A673 (cell line): ENCODE results near the gene PRR5. TPM values are rescaled to one million over a fixed set of nuclear protein-coding genes. Genes with fewer than 3 reads are reported as not detected.

ENCODE experiments used
- BruUV-seq: library from RNA; stranded (reverse); fragments of 400-500 nt; replicated peaks from 2 replicates; lab custom pipeline; 2021; lab: Mats Ljungman, UMichigan
- CTCF ChIA-PET: fragments of 300-600 bp; sonication (Branson Sonifier 250); formaldehyde crosslinking; loops from one replicate; lab custom pipeline; 2022; ENCODE audit warnings: antibody characterized with exemption; lab: Charles Lee
- POLR2A ChIA-PET: fragments of 300-600 bp; sonication (Branson Sonifier 250); formaldehyde crosslinking; loops from one replicate; lab custom pipeline; 2022; ENCODE audit warnings: antibody characterized with exemption; ENCODE audit not compliant: low non-redundant PET; lab: Charles Lee
- DNase-seq: peaks from one replicate; pipeline ENCODE4 v3.0.0-alpha.2; 2015; ENCODE audit warnings: low spot score
- H3K27ac ChIP-seq: fragments of 200-600 bp; sonication (generic); 2 replicates; pipeline ENCODE4 v1.5.1; 2016; ENCODE audit warnings: mixed run types, low read depth, mild to moderate bottlenecking, mixed read lengths, antibody characterized with exemption, low read length; ENCODE audit not compliant: poor library complexity, severe bottlenecking
- H3K27me3 ChIP-seq: fragments of 200-600 bp; sonication (generic); replicated peaks from 2 replicates; pipeline ENCODE4 v1.6.1; 2017; ENCODE audit warnings: mixed run types, low read depth, mild to moderate bottlenecking, mixed read lengths, antibody characterized with exemption, low read length; ENCODE audit not compliant: insufficient read depth, poor library complexity
- H3K36me3 ChIP-seq: fragments of 200-600 bp; sonication (generic); 2 replicates; pipeline ENCODE4 v1.6.1; 2016; ENCODE audit warnings: mixed run types, mild to moderate bottlenecking, mixed read lengths, antibody characterized with exemption, low read length; ENCODE audit not compliant: insufficient read depth, poor library complexity, severe bottlenecking
- H3K4me1 ChIP-seq: fragments of 200-600 bp; sonication (generic); 2 replicates; pipeline ENCODE4 v1.6.1; 2017; ENCODE audit warnings: mixed run types, mild to moderate bottlenecking, mixed read lengths, antibody characterized with exemption, low read length; ENCODE audit not compliant: insufficient read depth, poor library complexity, severe bottlenecking
- H3K4me3 ChIP-seq: fragments of 200-600 bp; sonication (generic); 2 replicates; pipeline ENCODE4 v1.5.1; 2016; ENCODE audit warnings: low read depth, mixed run types, mild to moderate bottlenecking, mixed read lengths, low read length; ENCODE audit not compliant: poor library complexity, severe bottlenecking
- H3K9me3 ChIP-seq: fragments of 200-600 bp; sonication (generic); 2 replicates; pipeline ENCODE4 v1.6.1; 2016; ENCODE audit warnings: mixed run types, low read depth, mild to moderate bottlenecking, mixed read lengths, antibody characterized with exemption, low read length; ENCODE audit not compliant: poor library complexity, severe bottlenecking
- EZH2 ChIP-seq: fragments of 200-600 bp; sonication (generic); IDR thresholded peaks from 2 replicates; pipeline ENCODE4 v1.6.1; 2017; ENCODE audit warnings: borderline replicate concordance, low read depth, mild to moderate bottlenecking, mixed read lengths, antibody characterized with exemption, low read length; ENCODE audit not compliant: poor library complexity, severe bottlenecking
- intact Hi-C: fragments of 100-400 bp; cut with micrococcal nuclease; formaldehyde crosslinking; loops from one replicate; pipeline ENCODE4 v1.10.0; 2022; ENCODE audit not compliant: unreplicated experiment
- total RNA-seq: library from RNA; stranded (reverse); gene quantifications from 2 replicates; pipeline ENCODE4 v1.2.3, GENCODE V29; 2021
- TF ChIP-seq, protein P1 (sequence below): fragments of 300-800, 200-600 bp; sonication (generic); conservative IDR thresholded peaks from 2 replicates; pipeline ENCODE4 v1.5.1; 2017; ENCODE audit warnings: low read depth, mild to moderate bottlenecking, antibody characterized with exemption, low read length, moderate library complexity, mixed read lengths

PRR5 gene
- total RNA-seq, 1 experiment from 2014 or later = 17.9 TPM

DNA sequence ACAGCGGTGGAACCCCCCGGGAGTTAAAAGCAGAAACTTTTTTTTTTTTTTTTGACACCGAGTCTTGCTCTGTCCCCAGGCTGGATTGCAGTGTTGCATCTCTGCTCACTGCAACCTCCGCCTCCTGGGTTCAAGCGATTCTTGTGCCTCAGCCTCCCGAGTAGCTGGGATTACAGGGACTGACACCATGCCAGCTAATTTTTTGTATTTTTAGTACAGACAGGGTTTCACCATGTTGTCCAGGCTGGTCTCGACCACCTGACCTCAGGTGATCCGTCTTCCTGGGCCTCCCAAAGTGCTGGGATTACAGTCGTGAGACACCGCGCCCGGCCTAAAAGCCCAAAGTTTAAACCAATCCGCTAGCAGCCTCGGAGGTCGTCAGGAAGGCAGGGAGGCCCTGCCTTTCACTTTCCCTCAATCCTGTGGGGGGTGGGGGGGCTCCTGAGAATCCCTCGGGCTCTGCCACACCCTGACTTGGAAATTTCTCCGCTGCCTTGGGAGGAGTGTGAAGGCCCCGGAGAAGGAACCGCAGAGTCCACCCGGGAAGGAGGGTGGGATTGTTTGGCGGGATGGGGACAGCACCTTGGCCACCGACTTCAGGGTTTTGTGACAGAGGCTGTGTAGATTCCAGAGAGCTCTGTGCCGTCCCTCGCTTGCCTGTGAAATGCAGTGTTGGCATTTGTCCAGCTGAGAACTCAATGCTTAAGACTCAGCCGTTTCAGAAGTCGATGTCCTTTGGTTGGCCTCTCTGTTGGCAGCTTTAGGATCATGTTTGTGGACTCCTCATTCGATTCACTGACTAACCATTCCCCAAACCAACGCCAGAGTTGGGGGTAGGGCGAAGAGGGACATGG lies 51.4 kb downstream of the PRR5 start:
- TF ChIP-seq EZH2 = no peak
- TF ChIP-seq, protein P1, sequence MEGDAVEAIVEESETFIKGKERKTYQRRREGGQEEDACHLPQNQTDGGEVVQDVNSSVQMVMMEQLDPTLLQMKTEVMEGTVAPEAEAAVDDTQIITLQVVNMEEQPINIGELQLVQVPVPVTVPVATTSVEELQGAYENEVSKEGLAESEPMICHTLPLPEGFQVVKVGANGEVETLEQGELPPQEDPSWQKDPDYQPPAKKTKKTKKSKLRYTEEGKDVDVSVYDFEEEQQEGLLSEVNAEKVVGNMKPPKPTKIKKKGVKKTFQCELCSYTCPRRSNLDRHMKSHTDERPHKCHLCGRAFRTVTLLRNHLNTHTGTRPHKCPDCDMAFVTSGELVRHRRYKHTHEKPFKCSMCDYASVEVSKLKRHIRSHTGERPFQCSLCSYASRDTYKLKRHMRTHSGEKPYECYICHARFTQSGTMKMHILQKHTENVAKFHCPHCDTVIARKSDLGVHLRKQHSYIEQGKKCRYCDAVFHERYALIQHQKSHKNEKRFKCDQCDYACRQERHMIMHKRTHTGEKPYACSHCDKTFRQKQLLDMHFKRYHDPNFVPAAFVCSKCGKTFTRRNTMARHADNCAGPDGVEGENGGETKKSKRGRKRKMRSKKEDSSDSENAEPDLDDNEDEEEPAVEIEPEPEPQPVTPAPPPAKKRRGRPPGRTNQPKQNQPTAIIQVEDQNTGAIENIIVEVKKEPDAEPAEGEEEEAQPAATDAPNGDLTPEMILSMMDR = no peak
- CTCF ChIA-PET = no interaction called here
- intact Hi-C loops = no loop called here

DNA sequence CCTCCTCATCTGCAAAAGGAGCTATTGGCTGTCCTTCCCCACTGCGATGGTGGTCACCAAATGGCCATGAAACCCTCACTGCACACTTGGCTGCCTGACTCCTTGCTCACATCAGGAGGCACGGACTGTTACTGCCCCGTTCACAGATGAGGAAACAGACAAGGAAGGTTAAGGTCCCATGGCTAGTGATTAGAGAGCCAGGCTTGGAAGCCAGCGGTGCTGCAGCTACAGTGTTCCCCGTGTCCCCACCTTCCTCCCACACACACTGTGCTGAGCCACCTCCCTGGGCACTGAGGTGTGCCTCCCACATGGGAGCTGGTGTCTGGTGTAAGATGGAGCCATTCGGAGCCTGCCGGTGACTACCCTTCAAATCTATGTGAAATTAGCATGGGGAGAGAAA lies 53.0 kb downstream of the PRR5 start:
- TF ChIP-seq, protein P1 = no peak
- TF ChIP-seq EZH2 = no peak
- no peaks in the 10 kb centered on the region for H3K9me3 ChIP-seq
- no peak overlapping the region for H3K27ac ChIP-seq
- ChIA-PET POLR2A (no interaction called here), CTCF (no interaction called here)
- no TSS peak for BruUV-seq
- no peaks in the 10 kb centered on the region for H3K27me3 ChIP-seq
- intact Hi-C loops = no loop called here
- H3K36me3 ChIP-seq = no peaks in the 10 kb centered on the region
- peaks cover 6% of the 10 kb centered on the region for H3K4me1 ChIP-seq
- no peak overlapping the region for H3K4me3 ChIP-seq
- no peak for DNase-seq

More for the DNA sequence above, 51.4 kb downstream of the PRR5 start:
- Histone ChIP-seq H3K4me3 (no peak overlapping the region), H3K36me3 (no peaks in the 10 kb centered on the region), H3K27me3 (no peaks in the 10 kb centered on the region), H3K4me1 (peaks cover 2% of the 10 kb centered on the region), H3K27ac (no peak overlapping the region), H3K9me3 (no peaks in the 10 kb centered on the region)
- POLR2A ChIA-PET = no interaction called here
- BruUV-seq = no TSS peak
- no peak for DNase-seq

DNA sequence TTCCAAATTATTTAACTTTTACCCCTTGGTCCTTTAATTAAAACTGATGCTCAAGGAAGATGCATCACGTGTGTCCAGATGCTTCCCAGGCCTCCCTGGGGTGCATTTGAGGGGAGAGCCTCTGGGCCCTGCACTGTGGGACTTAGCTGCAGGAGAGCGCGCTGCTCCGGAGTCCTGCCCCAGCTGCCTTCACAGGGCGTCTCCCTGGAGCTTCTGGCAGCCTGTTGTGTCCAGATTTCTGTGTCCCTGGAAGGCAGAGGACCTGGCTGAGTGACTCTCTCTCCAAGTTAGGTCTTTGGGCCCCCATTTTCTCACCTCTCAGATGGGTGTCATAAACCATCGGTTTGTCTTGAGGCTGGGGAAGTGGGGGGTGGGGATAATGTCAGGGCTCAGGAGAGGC lies 53.4 kb downstream of the PRR5 start:
- POLR2A ChIA-PET = no interaction called here
- no peak for DNase-seq
- H3K36me3 ChIP-seq = no peaks in the 10 kb centered on the region
- BruUV-seq = no TSS peak
- no peak overlapping the region for H3K27ac ChIP-seq
- no peak for TF ChIP-seq EZH2
- TF ChIP-seq, protein P1 = no peak
- CTCF ChIA-PET = no interaction called here
- intact Hi-C loops = no loop called here
- no peaks in the 10 kb centered on the region for H3K27me3 ChIP-seq
- peaks cover 6% of the 10 kb centered on the region for H3K4me1 ChIP-seq
- no peaks in the 10 kb centered on the region for H3K9me3 ChIP-seq
- no peak overlapping the region for H3K4me3 ChIP-seq
